NCI-H226 (cell line): Measurements from ENCODE around the gene KCNT2.
"Not testable (repeated sequence)": the region's sequence is repeated elsewhere in the genome, so short reads cannot be mapped to it uniquely, and the experiment has no call there.

Experiments used
- DNase-seq: peaks from one replicate; pipeline ENCODE4 v3.0.0-alpha.2; 2015

Gene KCNT2

GRCh38 chr1:196306421-196306820 is 301.8 kb downstream of the KCNT2 start:
- DNase-seq, result no peak

DNA sequence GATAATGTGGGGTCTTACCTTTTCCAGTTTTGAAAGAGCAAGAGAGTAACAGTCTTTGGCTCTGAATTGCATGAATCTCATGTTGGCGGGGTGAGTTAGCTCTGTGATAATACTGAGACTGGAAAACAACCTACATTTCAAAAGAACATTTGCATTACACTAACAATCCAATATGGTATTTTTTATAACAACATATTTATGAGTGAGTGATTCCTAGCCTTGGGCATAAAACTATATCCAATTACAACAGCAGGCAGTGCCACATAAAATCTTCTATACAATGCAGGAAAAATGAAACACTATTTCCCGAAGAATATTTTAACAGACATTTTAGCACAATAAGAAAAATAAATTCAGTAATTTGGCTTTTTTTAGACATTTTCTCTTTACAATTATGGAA is 303.0 kb downstream of the KCNT2 start:
- DNase-seq, result no peak

DNA sequence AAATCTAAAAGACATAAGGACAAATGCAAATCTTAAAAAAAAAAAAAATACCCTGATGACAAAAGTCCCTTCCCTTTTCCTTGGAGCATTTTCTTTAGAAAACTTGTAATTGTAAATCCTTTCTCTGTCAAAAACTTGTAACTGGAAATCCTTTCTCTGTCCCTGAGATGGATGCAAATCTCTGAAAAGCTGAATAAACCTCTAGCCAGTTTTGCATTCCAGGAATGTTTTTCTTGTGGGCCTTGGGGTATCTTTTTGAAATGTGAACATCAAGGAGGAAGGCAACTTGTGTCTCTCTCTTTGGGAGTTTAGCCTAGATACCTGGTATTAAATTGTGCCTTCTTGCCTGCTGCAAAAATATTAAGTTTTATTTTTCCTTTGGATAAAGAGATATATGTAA is 305.3 kb downstream of the KCNT2 start:
- no peak for DNase-seq

GRCh38 chr1:196302420-196302819 is 305.8 kb downstream of the KCNT2 start:
- no peak for DNase-seq

DNA sequence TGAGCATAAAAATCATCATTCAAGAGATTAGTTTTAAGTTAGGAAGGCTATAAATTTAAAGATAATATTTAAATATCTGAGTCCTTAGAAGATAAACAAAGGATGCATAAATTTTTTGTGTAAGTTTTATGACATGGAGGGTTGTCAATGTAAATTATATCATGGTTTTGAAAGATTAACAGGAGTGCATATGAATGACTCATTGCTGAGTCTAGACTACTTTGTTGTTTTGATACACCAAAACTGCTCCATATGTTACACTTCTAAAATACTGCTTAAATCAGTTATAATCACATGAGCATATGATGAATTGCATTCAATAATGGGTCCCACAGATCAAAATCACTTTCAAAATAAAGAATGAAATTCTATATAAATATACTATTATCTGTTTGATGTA is 312.5 kb downstream of the KCNT2 start:
- DNase-seq, result no peak

DNA sequence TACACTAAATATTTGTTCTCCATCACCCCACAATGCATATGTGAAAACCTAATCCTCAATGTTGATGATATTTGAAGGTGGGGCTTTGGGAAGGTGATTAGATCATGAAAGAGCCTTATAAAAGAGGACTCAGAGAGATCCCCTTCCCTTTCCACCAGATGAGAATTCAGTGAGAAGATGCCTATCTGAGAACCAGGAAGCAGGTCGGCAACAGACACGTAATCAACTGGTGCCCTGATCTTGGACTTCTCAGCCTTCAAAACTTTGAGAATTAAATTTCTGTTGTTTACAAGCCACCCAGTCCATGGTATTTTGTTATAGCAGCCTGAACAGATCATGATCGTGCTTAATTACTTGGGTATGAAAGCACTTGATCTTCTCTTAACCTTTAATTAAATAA is 329.4 kb downstream of the KCNT2 start:
- no peak for DNase-seq

GRCh38 chr1:196277860-196278259 is 330.4 kb downstream of the KCNT2 start:
- DNase-seq, result no peak

GRCh38 chr1:196271212-196271947 is 336.9 kb downstream of the KCNT2 start:
- no peak for DNase-seq

DNA sequence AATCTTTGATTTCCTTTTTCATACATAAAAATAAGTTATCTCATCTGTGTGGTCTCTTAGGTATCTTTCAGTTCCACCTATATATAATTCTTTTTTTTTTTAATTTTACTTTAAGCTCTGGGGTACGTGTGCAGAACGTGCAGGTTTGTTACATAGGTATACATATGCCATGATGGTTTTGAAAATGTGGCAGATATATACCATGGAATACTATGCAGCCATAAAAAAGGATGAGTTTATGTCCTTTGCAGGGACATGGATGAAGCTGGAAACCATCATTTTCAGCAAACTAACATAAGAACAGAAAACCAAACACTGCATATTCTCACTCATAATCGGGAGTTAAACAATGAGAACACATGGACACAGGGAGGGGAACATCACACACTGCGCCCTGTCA is 345.2 kb downstream of the KCNT2 start:
- not testable (repeated sequence) for DNase-seq

DNA sequence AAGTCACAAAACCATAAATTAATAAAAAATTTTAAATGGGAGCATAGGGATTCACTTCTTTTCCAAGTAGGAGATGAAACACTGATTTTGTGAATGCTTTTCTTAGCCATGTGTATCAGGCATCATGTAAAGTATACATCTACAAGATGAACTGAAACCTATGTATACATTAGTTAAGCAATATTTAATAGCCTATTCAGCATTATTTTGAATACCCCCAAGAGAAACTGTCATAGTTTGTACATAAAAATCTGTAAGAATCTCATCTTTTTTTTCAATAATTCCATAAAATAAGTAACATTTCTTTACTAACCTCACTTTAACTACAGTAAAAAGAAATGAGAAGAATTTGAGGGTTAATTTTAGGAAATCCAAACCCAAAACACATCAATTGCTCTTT is 348.0 kb downstream of the KCNT2 start:
- no peak for DNase-seq

GRCh38 chr1:196259316-196259715 is 348.9 kb downstream of the KCNT2 start:
- no peak for DNase-seq

DNA sequence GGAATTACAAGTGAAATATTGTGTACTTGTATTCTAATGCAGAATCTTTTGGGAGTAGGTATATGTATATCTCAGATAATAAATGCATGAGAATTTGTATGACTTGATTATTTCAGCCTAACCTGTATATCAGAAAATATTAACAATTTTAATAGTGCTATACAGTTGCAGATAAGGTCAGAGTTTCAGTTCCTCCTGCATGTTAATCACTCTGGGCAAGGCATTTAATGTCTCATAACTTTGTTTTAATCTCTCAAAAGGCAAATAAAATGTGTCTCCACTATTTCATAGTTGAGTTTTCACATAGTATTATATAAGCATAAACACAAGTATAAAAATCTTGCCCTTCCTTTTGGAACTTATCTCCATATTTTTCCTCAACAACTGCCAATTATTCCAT is 352.5 kb downstream of the KCNT2 start:
- DNase-seq, result no peak

DNA sequence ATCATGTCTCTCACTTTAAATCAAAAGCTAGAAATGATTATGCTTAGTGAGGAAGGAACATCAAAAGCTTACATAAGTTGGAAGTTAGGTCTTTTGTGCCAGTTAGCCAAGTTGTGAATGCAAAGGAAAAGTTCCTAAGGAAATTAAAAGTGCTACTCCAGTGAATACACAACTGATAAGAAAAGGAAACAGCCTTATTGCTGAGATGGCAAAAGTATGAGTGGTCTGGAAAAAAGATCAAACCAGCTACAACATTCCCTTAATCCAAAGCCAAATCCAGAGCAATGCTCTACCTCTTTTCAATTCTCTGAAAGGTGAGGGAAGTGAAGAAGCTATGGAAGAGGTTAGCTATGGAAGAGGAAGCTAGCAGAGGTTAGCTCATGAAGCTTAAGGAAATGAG is 378.7 kb downstream of the KCNT2 start:
- no peak for DNase-seq

DNA sequence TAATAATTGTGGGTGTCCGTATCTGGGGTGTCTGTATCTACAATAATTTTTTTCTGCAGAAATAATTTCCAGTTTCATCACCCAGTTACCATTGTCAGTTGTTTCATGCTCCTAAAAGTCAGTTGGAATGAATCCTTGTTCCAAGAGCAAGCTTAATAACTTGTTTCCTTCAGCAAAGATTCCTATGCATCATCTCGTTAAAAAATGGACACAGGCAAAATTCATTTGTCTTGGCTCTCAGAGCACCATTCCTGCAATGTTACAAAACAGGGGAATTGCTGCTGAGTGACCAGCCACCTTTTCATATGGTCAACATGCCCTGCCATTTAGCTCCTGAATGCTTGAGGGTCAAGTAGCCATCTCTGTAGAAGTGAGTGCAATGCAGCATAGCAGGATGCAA is 393.4 kb downstream of the KCNT2 start:
- DNase-seq, result no peak

- DNase-seq, result no peak
Observed at GRCh38 chr1:196209983-196210382, 398.3 kb downstream of the KCNT2 start.

DNA sequence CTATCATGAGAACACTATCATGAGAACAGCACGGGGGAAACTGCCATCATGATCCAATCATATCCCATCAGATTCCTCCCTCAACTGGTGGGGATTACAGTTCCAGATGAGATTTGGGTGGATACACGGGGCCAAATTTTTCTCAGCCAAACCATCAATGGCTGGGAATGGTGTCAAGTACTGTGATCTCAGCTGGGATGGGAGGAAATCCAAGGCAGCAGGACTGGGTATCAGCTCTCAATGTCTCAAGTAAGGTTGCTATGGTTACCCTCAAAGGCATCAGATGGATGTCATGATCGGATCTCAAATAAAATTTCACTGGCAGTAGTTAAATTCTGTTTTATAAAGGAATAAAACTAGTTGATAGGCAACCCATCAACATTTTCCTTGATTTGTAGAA is 399.0 kb downstream of the KCNT2 start:
- no peak for DNase-seq

DNA sequence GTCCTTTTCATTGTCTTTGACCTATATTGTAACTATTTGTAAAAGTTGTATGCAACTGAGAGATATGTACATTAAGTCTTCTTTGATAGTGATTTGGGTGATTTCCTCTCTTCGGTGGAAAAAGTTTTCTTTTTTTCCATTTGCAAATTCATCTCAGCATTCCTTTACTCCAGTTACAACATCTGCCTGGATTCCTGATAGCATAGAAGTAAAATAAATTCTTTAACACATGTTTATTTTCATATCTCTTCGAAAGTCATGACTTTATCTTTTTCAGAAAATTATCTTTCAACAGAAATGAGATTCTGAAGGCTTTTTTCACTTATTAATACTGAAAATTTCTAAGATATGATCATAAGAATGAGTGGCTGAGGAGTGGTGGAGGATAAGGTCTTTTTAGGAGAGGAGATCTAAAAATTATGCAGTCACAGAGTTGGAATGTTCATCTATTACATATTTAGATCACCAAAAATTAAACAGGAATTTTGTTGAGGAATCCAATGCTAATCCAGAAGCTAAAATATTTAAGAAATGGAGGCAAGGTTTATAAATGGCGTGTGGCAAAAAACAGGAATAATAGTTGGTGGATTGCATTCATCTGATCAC is 400.5 kb downstream of the KCNT2 start:
- DNase-seq, result no peak

DNA sequence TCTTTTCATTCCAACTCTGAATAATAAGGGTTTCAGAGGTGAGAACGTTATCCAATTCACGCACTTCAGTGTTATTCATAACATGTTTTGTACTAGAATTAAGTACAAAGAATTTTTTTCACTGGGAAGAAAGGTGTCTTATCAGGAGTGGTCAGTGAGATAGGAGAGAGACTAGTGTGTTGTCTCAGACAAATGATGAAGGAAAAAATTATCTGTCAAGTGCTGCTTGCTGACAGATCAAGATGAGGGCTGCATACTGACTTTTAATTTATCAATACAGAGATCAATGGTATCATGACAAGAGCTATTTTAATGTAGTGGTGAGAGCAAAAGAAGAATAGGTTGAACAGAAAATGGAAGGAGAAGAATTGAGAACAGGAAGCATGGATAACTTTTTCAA is 402.4 kb downstream of the KCNT2 start:
- no peak for DNase-seq

DNA sequence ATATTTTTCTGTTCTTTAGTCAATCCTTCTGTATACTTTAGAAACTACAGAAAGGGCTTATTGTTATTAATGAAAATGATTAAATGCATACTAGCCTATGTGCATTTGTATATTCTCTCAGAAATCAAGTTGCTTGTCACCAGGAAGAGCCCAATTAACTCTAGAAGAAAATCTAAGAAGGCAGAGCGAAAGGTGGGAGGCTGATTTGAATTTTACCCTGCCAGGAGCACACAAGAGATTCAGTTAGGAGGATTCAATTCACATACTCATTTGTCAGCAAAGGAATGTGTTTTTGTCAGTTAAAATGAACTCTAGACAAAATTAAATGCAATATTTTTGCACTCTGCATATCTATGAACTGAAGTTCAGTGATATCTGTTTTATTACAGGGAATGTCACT is 411.8 kb downstream of the KCNT2 start:
- DNase-seq, result no peak

GRCh38 chr1:196193896-196194559 is 414.2 kb downstream of the KCNT2 start:
- DNase-seq, result no peak

GRCh38 chr1:196183941-196184340 is 424.3 kb downstream of the KCNT2 start:
- DNase-seq, result no peak

GRCh38 chr1:196181594-196181878 is 426.7 kb downstream of the KCNT2 start:
- DNase-seq, result peak; percentile 8

DNA sequence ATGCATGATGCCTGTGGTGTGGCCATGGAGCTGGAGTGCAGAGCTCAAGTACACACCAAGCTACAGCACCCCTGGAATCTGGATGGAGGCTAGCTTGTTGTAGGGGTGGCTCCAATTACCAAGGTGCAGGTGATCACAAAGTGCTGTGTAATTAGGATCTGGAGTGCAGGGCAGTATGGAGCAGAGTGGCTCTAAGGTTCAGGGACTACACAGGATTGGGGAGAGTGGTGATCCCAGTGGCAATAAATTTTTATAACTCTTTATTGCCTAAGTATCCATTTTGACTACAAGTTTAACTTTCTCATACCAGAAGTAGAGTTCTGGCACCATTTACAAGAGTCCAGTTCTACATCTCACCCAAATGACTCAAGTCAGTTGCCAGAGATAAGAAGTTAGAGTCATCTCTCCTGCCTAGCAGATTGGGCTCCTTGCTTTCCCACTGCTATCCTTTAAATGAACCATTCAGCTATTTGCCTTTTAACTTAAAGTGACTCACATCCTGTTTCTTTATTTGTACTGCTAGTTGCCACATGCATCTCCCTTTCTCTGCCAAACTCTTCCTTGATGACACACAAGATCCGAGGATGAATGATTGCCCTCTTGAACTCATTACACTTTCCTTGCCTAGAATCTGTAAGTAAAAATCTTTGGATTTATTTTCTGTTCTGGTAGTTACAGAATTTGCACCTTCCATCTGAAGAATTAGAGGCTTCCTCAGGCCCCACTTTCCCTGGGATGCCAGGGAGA is 427.2 kb downstream of the KCNT2 start:
- DNase-seq, result peak; percentile 94

DNA sequence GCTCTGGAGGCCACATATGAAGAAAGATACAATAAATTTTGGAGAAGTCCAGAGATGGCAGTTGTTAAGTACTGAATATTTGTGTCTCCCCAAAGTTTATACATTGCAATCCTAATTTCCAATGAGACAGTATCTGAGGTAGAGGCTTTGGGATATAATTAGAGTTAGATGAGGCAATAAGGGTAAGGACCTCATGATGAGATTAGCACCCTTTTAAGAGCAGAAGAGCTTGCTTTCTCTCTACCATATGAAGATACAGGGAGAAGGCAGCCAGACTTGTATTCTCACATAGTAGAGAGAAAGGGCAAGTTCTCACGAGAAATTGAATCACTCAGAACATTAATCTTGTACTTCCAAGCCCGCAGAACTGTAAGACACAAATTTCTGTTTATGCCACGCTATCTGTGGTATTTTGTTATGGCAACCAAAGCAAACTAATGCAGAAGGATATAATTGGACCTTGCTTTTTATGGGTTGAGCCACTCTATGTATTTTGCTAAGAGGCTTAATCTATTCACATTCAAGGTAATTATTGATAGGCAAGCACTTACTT is 430.1 kb downstream of the KCNT2 start:
- DNase-seq, result peak; percentile 13
